NCI-H1417 treated with DMSO at 0.1 percent for 48 hours (cell line): Measurements from ENCODE around the gene SHISAL1.
"Not testable (repeated sequence)": the region's sequence is repeated elsewhere in the genome, so short reads cannot be mapped to it uniquely, and the experiment has no call there.

Experiments
- DNase-seq: peaks from one replicate; lab custom pipeline; 2025; lab: John Stamatoyannopoulos, UW

Gene SHISAL1

GRCh38 chr22:44302363-44302762 is 10.4 kb downstream of the SHISAL1 start:
- not testable (repeated sequence) for DNase-seq

- DNase-seq = no peak
Measured at GRCh38 chr22:44301039-44301438, 11.7 kb downstream of the SHISAL1 start.

- no peak for DNase-seq
Measured at GRCh38 chr22:44299124-44299523, 13.6 kb downstream of the SHISAL1 start.

GRCh38 chr22:44298406-44299091 is 14.2 kb downstream of the SHISAL1 start:
- DNase-seq = no peak

GRCh38 chr22:44297470-44298061 is 15.2 kb downstream of the SHISAL1 start:
- no peak for DNase-seq

- DNase-seq = no peak
Measured at GRCh38 chr22:44295406-44295805, 17.3 kb downstream of the SHISAL1 start.

GRCh38 chr22:44293876-44294275 is 18.9 kb downstream of the SHISAL1 start:
- DNase-seq = no peak

- no peak for DNase-seq
Measured at GRCh38 chr22:44293034-44293433, 19.7 kb downstream of the SHISAL1 start.

- no peak for DNase-seq
Measured at GRCh38 chr22:44292521-44292920, 20.2 kb downstream of the SHISAL1 start.

GRCh38 chr22:44291674-44292360 is 20.9 kb downstream of the SHISAL1 start:
- DNase-seq = no peak

- no peak for DNase-seq
Measured at GRCh38 chr22:44291265-44291664, 21.5 kb downstream of the SHISAL1 start.

GRCh38 chr22:44289414-44290171 is 23.2 kb downstream of the SHISAL1 start:
- DNase-seq = no peak

GRCh38 chr22:44288913-44289312 is 23.8 kb downstream of the SHISAL1 start:
- no peak for DNase-seq

- no peak for DNase-seq
Measured at GRCh38 chr22:44287741-44288140, 25.0 kb downstream of the SHISAL1 start.

GRCh38 chr22:44287121-44287693 is 25.5 kb downstream of the SHISAL1 start:
- no peak for DNase-seq

- no peak for DNase-seq
Measured at GRCh38 chr22:44286646-44287045, 26.1 kb downstream of the SHISAL1 start.

GRCh38 chr22:44284711-44285110 is 28.0 kb downstream of the SHISAL1 start:
- no peak for DNase-seq

GRCh38 chr22:44281768-44282637 is 30.7 kb downstream of the SHISAL1 start:
- no peak for DNase-seq

GRCh38 chr22:44280665-44281188 is 32.0 kb downstream of the SHISAL1 start:
- DNase-seq = no peak

GRCh38 chr22:44279069-44279360 is 33.7 kb downstream of the SHISAL1 start:
- DNase-seq = no peak
